ENCODE data around the gene TMEM114.
"Not testable (repeated sequence)": the region's sequence is repeated elsewhere in the genome, so short reads cannot be mapped to it uniquely, and the experiment has no call there.

The TMEM114 gene

GRCh38 chr16:8572919-8573724, 17.2 kb downstream of the TMEM114 start:
- DNase-seq: peak; percentile 59

- no peak for DNase-seq
These were observed 18.0 kb downstream of the TMEM114 start for GRCh38 chr16:8572063-8572918.

- DNase-seq: peak; percentile 71
These were observed 19.2 kb downstream of the TMEM114 start for GRCh38 chr16:8571061-8571596.

GRCh38 chr16:8570393-8570792, 19.9 kb downstream of the TMEM114 start:
- DNase-seq: not testable (repeated sequence)

DNA sequence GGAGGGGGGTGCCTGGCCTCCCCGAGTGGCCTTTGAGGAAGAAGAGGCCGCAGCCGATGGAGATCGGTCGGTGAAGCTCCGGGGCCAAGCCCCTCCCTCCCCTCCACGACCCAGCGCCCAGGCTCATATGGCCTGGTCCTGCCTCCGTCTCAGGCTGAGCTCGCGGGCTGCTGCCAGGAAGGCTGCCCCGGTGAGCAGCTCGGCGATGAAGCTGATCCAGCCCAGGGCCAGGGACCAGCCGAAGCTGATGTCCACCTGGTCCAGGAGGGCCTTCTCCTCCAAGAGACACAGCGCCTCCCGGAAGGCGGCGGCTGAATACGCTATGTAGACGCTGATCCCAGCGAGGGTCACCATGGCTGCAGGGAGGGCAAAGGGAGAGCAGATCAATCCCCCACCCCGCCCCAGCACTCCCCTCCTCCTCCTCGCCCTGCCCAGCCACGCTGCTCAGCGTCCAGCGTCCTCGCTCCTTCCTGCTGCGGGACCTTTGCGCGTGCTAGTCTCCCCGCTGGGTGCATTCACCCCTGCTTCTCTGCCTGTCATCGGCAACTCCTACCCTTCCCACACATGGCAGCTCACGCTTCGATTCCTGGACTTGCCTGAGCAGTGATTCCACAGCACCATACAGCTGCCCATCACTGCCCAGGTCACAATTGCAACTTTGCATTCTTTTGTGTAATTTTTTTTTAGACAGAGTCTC, 20.5 kb downstream of the TMEM114 start:
- no peak for DNase-seq

- no peak for DNase-seq
These were observed 22.1 kb downstream of the TMEM114 start for GRCh38 chr16:8568231-8568617.

GRCh38 chr16:8567355-8568230, 22.7 kb downstream of the TMEM114 start:
- peak; percentile 90 for DNase-seq

- no peak for DNase-seq
These were observed 24.8 kb downstream of the TMEM114 start for GRCh38 chr16:8565498-8565897.

GRCh38 chr16:8564934-8565345, 25.4 kb downstream of the TMEM114 start:
- no peak for DNase-seq

GRCh38 chr16:8563944-8564540, 26.3 kb downstream of the TMEM114 start:
- DNase-seq: not testable (repeated sequence)

GRCh38 chr16:8561496-8561895, 28.8 kb downstream of the TMEM114 start:
- DNase-seq: no peak

- no peak for DNase-seq
These were observed 34.9 kb downstream of the TMEM114 start for GRCh38 chr16:8555400-8555799.

- no peak for DNase-seq
These were observed 35.4 kb downstream of the TMEM114 start for GRCh38 chr16:8554881-8555280.

DNA sequence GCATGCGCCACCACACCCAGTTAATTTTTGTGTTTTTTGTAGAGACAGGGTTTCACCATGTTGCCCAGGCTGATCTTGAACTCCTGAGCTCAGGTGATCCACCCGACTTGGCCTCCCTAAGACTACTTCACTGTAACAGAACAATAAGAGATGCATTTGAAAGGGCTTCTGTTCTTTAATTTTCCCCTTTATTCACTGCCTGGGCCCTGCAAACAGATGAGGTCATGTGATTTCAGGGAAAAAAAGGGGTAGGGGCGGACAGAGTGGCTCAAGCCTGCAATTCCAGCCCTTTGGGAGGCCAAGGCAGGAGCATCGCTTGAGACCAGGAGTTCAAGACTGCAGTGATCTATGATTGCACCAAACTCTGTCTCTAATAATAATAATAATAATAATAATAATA, 36.3 kb downstream of the TMEM114 start:
- no peak for DNase-seq

DNA sequence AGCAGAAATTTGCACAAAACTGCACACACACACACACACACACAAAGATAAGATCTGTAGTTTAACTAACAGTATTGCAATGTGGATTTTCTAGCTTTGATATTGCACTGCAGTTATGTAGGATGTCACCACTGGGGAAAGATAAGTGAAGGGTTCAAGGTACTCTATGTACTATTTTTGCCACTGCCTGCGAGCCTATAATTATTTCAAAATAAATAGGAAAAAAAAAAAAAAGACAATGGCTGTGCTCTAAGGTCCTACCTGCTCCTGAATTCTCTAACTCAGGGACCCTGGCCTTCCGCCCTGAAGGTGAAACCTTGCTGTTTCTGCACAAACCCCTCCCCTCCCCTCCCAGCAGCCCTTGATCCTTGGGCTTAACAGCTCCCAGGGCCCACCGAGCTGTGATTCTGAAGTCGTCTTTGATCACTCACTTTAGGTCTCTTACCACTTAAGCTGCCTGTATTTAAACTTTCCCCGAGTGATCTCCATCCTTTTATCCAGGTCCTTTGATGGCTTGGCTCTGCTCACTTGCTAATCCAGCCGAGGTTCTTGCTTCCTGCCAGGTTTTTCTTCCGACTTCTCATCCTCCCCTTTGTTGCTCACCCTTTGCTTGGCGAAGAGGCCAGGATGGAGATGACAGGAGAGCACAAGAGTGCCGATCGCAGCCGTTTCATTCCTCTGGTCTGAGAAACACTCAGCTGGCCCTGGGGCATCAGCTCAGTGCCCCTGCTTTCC, 37.7 kb downstream of the TMEM114 start:
- no peak for DNase-seq

DNA sequence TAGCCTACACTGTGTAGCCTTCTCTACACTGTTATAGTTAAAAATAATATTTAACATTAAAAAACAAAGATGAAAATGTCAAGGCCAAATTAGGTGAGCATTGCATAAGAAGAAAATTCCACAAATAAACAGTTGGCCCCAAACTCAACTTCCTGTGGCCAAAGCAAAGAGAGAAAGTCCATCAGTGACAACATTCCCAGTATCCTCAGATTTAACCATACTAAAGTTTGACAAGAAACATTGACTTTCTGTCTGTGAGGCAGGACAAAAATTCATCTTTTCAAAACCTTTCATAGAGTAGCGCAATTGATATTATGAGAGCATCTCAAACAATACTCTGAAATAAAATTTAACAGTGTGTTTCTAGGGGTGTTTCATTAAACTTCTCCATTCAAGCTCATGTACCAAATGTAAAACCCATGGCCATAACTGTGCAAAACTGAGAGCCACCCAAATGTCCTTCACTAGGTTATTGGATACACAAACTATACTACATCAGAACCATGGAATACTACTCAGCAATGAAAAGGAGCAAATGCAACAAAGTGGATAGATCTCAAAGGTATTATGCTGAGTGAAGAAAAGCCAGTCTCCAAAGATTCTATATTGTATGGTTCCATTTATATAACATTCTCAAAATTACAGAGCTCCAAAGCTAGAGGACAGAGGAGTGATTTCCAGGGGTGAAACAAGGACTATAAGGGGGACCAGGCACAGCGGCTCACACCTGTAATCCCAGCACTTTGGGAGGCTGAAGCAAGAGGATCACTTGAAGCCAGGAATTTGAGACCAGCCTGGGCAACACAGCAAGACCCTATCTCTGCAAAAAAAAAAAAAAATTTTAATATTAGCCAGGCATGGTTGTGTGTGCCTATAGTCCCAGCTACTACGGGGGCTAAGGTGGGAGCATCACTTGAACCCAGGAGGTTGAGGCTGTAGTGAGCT, 38.7 kb downstream of the TMEM114 start:
- no peak for DNase-seq

DNA sequence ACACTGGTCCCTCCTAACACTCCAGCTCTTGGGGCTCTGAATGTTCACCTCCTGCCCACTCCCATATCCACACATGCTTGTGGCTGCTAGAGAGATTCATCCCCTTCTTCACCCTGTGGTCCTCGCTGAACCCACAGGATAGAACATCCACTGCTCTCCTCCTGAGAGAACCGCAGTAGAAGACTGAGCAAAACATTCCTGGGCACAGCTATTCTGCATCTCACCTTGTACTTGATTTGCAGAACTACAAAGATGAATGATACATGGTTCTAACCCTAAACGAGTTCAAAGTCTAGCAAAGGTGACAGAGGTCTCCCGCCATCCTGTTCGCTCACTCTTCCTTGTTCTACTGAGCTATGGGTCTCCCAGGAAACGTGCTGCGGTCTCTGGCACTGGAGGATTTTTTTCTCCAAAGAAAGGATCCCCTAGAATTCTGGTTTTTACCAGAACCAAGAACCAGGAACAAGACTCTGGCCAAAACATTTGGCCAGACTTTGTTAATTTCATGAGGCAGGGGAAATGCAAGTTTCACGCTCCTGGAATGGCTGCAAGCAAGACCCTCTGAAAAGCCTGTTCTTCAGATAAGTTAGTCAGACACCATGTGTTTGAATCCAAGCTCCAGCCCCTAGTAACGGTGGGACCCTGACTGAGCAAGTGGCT, 39.5 kb downstream of the TMEM114 start:
- DNase-seq: no peak

DNA sequence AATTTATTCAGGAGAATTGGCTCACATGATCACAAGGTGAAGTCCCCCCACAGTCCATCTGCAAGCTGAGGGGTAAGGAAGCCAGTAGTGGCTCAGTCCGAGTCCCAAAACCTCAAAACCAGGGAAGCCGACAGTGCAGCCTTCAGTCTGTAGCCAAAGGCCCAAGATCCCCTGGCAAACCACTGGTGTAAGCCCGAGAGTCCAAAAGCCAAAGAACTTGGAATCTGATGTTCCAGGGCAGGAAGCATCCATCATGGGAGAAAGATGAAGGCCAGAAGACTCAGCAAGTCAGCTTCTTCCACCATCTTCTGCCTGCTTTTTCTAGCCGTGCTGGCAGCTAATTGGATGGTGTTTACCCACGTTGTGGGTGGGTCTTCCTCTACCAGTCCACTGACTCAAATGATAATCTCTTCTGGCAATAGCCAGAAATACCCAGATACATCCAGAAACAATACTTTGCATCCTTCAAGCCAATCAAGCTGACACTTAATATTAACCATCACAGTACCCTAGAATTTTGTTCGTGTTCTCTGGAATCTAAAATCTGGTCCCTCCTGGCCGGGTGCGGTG, 40.4 kb downstream of the TMEM114 start:
- DNase-seq: no peak

DNA sequence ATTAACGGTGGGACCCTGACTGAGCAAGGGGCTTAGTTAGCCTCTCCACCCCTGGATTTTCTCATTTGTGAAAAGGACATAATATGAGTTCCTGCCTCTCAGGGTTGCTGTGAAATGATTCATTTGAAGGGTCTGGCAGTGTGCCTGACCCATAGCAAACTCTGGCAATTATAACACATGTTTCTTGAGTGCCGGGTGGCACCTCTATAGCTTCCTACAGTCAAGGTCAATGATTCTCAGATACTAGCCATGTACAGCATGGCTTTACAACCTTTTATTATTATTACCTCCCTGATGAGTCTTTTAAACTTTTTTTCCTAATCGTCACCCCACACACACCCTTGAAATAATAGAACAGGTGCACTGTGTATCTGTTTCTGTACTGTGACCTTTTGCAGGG, 42.1 kb downstream of the TMEM114 start:
- DNase-seq: no peak
